ENCODE results near the gene GJA3.

Gene GJA3

GRCh38 chr13:20134732-20135131, 26.1 kb downstream of the GJA3 start:
- H3K36me3 ChIP-seq (ENCODE audit: insufficient read depth) = no peaks in the 10 kb centered on the region
- H3K79me2 ChIP-seq (ENCODE audit: insufficient read depth, low read depth) = no peaks in the 10 kb centered on the region
- no peak for TF ChIP-seq CTCF (conservative IDR thresholded peaks at IDR 0.05; ENCODE audit: low read depth, low read length)
- no peak overlapping the region for H2AFZ ChIP-seq (ENCODE audit: low read depth)
- H3K27me3 ChIP-seq (ENCODE audit: insufficient read depth, low read depth) = no peaks in the 10 kb centered on the region
- no peak overlapping the region for H3K4me2 ChIP-seq
- H4K20me1 ChIP-seq (ENCODE audit: insufficient read depth) = no peaks in the 10 kb centered on the region
- no peak overlapping the region for H3K27ac ChIP-seq
- no peaks in the 10 kb centered on the region for H3K4me1 ChIP-seq (ENCODE audit: low read depth, poor library complexity, severe bottlenecking)
- H3K9ac ChIP-seq = no peak overlapping the region
- no peak overlapping the region for H3K4me3 ChIP-seq (IDR thresholded peaks at IDR 0.05; ENCODE audit: insufficient read depth, low read depth, low read length)

- no peaks in the 10 kb centered on the region for H3K27me3 ChIP-seq (ENCODE audit: insufficient read depth, low read depth)
These were observed 28.7 kb downstream of the GJA3 start for GRCh38 chr13:20132052-20132634.

GRCh38 chr13:20131057-20131832, 29.6 kb downstream of the GJA3 start:
- Histone ChIP-seq H3K79me2 (ENCODE audit: insufficient read depth, low read depth) (no peaks in the 10 kb centered on the region), H3K36me3 (ENCODE audit: insufficient read depth) (no peaks in the 10 kb centered on the region), H3K4me1 (ENCODE audit: low read depth, poor library complexity, severe bottlenecking) (peaks cover 15% of the 10 kb centered on the region), H3K27me3 (ENCODE audit: insufficient read depth, low read depth) (no peaks in the 10 kb centered on the region), H2AFZ (ENCODE audit: low read depth) (no peak overlapping the region), H3K4me3 (IDR thresholded peaks at IDR 0.05; ENCODE audit: insufficient read depth, low read depth, low read length) (no peak overlapping the region), H3K27ac (no peak overlapping the region), H3K4me2 (no peak overlapping the region), H4K20me1 (ENCODE audit: insufficient read depth) (no peaks in the 10 kb centered on the region), H3K9ac (no peak overlapping the region)
- no peak for TF ChIP-seq CTCF (conservative IDR thresholded peaks at IDR 0.05; ENCODE audit: low read depth, low read length)

More at GRCh38 chr13:20132052-20132634, 28.7 kb downstream of the GJA3 start:
- Histone ChIP-seq H4K20me1 (ENCODE audit: insufficient read depth) (no peaks in the 10 kb centered on the region), H3K36me3 (ENCODE audit: insufficient read depth) (no peaks in the 10 kb centered on the region), H3K4me2 (no peak overlapping the region), H3K27ac (no peak overlapping the region), H3K79me2 (ENCODE audit: insufficient read depth, low read depth) (no peaks in the 10 kb centered on the region), H2AFZ (ENCODE audit: low read depth) (no peak overlapping the region), H3K9ac (no peak overlapping the region), H3K4me3 (IDR thresholded peaks at IDR 0.05; ENCODE audit: insufficient read depth, low read depth, low read length) (no peak overlapping the region), H3K4me1 (ENCODE audit: low read depth, poor library complexity, severe bottlenecking) (peaks cover 6% of the 10 kb centered on the region)
- no peak for TF ChIP-seq CTCF (conservative IDR thresholded peaks at IDR 0.05; ENCODE audit: low read depth, low read length)

GRCh38 chr13:20130652-20131051, 30.2 kb downstream of the GJA3 start:
- Histone ChIP-seq H3K36me3 (ENCODE audit: insufficient read depth) (no peaks in the 10 kb centered on the region), H2AFZ (ENCODE audit: low read depth) (no peak overlapping the region), H3K27me3 (ENCODE audit: insufficient read depth, low read depth) (no peaks in the 10 kb centered on the region), H3K4me2 (no peak overlapping the region), H3K9ac (no peak overlapping the region), H3K4me3 (IDR thresholded peaks at IDR 0.05; ENCODE audit: insufficient read depth, low read depth, low read length) (no peak overlapping the region), H3K4me1 (ENCODE audit: low read depth, poor library complexity, severe bottlenecking) (peaks cover 21% of the 10 kb centered on the region), H4K20me1 (ENCODE audit: insufficient read depth) (no peaks in the 10 kb centered on the region), H3K79me2 (ENCODE audit: insufficient read depth, low read depth) (no peaks in the 10 kb centered on the region), H3K27ac (no peak overlapping the region)
- no peak for TF ChIP-seq CTCF (conservative IDR thresholded peaks at IDR 0.05; ENCODE audit: low read depth, low read length)
